ENCODE measurements around the gene CCDC90B. TPM values are rescaled to one million over a fixed set of nuclear protein-coding genes. Genes with fewer than 3 reads are reported as not detected.

Gene CCDC90B
- total RNA-seq, 2 experiments from 2014 or later, result 29.2 to 32.3 TPM

GRCh38 chr11:83220260-83220659 lies 65.9 kb downstream of the CCDC90B start:
- no peak overlapping the region for H3K27ac Mint-ChIP-seq
- POLR2A ChIA-PET, result interaction anchor here (0.6 kb wide), 1 partner anchor 8 kb away, joined by 5 read pairs; no protein-coding TSS in a partner anchor
- no peaks in the 10 kb centered on the region for H3K9me3 Mint-ChIP-seq
- intact Hi-C loops (cut with micrococcal nuclease), result no loop called here
- no peaks in the 10 kb centered on the region for H3K4me1 Mint-ChIP-seq (ENCODE audit: low read depth)
- no peak for DNase-seq
- H3K4me3 Mint-ChIP-seq, result no peak overlapping the region
- no peaks in the 10 kb centered on the region for H3K27me3 Mint-ChIP-seq
- CTCF ChIA-PET, result no interaction called here
- no peaks in the 10 kb centered on the region for H3K36me3 Mint-ChIP-seq

- intact Hi-C loops (cut with micrococcal nuclease), result no loop called here
- Mint-ChIP-seq H3K9me3 (no peaks in the 10 kb centered on the region), H3K4me1 (ENCODE audit: low read depth) (no peaks in the 10 kb centered on the region), H3K36me3 (no peaks in the 10 kb centered on the region), H3K27ac (no peak overlapping the region), H3K4me3 (no peak overlapping the region), H3K27me3 (no peaks in the 10 kb centered on the region)
- no peak for DNase-seq
- CTCF ChIA-PET, result no interaction called here
- POLR2A ChIA-PET, result no interaction called here
Measured at GRCh38 chr11:83219095-83219494, 67.1 kb downstream of the CCDC90B start.

Other genes with a start within 250 kb of the CCDC90B start
- 10 to 100 TPM; 11.5 to 12.9 TPM for gene RAB30, start 214.5 kb downstream of the CCDC90B start, total RNA-seq
- 10 to 100 TPM; 46.8 to 47.9 TPM for gene PCF11, start 129.2 kb downstream of the CCDC90B start, total RNA-seq
- 1 to 10 TPM; 3.8 to 5.4 TPM for gene ANKRD42, start 92.7 kb downstream of the CCDC90B start, total RNA-seq